DOHH2 (cell line): Measurements from ENCODE around the gene RTP3.

Source experiments
- H3F3A ChIP-seq: fragments of 200-600 bp; sonication (generic), shearing (Covaris generic); 2 replicates; pipeline ENCODE4 v1.6.0; 2016; ENCODE audit warnings: antibody characterized with exemption, mild to moderate bottlenecking; ENCODE audit not compliant: control insufficient read depth, insufficient read depth
- H3K27ac ChIP-seq: fragments of 200-600 bp; sonication (generic); 2 replicates; pipeline ENCODE4 v1.5.1; 2014; ENCODE audit warnings: low read depth, mild to moderate bottlenecking, low read length, moderate library complexity
- H3K27me3 ChIP-seq: fragments of 200-600 bp; sonication (generic); 2 replicates; pipeline ENCODE4 v1.6.1; 2014; ENCODE audit warnings: mild to moderate bottlenecking, low read length, mixed read lengths; ENCODE audit not compliant: control insufficient read depth
- H3K36me3 ChIP-seq: fragments of 200-600 bp; sonication (generic); 2 replicates; pipeline ENCODE4 v1.6.1; 2014; ENCODE audit warnings: mild to moderate bottlenecking, low read length, moderate library complexity, mixed read lengths; ENCODE audit not compliant: control insufficient read depth
- H3K4me1 ChIP-seq: fragments of 200-600 bp; sonication (generic); 2 replicates; pipeline ENCODE4 v1.6.1; 2014; ENCODE audit warnings: mild to moderate bottlenecking, low read length, mixed read lengths; ENCODE audit not compliant: control insufficient read depth
- H3K4me2 ChIP-seq: fragments of 200-600 bp; sonication (generic); 2 replicates; pipeline ENCODE4 v1.6.0; 2014; ENCODE audit warnings: mild to moderate bottlenecking, low read length, moderate library complexity
- H3K4me3 ChIP-seq: fragments of 200-600 bp; sonication (generic); 2 replicates; pipeline ENCODE4 v1.5.1; 2014; ENCODE audit warnings: mild to moderate bottlenecking, low read length, mixed read lengths
- H3K79me2 ChIP-seq: fragments of 200-600 bp; sonication (generic); 2 replicates; pipeline ENCODE4 v1.6.1; 2014; ENCODE audit warnings: mild to moderate bottlenecking, low read length, mixed read lengths; ENCODE audit not compliant: control insufficient read depth
- H3K9me2 ChIP-seq: fragments of 200-600 bp; sonication (generic); replicated peaks from 2 replicates; pipeline ENCODE4 v1.6.1; 2014; ENCODE audit warnings: mild to moderate bottlenecking, low read length, mixed read lengths; ENCODE audit not compliant: control insufficient read depth
- H3K9me3 ChIP-seq: fragments of 200-600 bp; sonication (generic); 2 replicates; pipeline ENCODE4 v1.6.1; 2014; ENCODE audit warnings: antibody characterized with exemption, low read length, mixed read lengths; ENCODE audit not compliant: control insufficient read depth, insufficient read depth
- H4K20me1 ChIP-seq: fragments of 200-600 bp; sonication (generic); 2 replicates; pipeline ENCODE4 v1.6.0; 2014; ENCODE audit warnings: low read depth, mild to moderate bottlenecking, antibody characterized with exemption, low read length, moderate library complexity; ENCODE audit not compliant: control insufficient read depth, insufficient read depth
- CTCF ChIP-seq: fragments of 200-600 bp; sonication (generic); IDR thresholded peaks from one replicate; pipeline ENCODE4 v1.5.1; 2014; ENCODE audit warnings: antibody characterized with exemption, mild to moderate bottlenecking, low read depth, low read length; ENCODE audit not compliant: poor library complexity, severe bottlenecking
- EZH2phosphoT487 ChIP-seq: fragments of 200-600 bp; sonication (generic); IDR thresholded peaks from 2 replicates; pipeline ENCODE4 v1.6.1; 2017; ENCODE audit warnings: borderline replicate concordance, mild to moderate bottlenecking, antibody characterized with exemption, low read length, moderate library complexity, mixed read lengths

RTP3 gene

DNA sequence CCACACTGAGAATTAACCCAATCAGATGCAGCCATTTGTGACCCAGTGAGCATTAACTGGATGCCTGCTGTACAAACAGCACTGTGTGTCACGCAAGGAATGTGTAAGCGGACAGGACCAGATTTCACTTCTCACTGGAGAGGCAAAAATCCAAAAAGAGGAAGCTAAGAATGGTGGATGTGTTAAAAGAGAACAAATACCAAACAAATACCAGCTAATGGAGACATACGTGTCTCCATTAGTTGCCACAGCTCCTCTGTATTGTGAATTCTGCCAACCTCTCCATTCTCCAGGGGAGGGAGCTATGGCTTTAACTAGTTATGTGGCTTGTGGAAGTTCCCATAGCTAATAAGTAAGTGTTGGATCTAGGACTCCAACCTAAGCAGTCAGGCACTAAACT lies 35.7 kb upstream of the RTP3 start:
- no peak for TF ChIP-seq EZH2phosphoT487
- TF ChIP-seq CTCF = no peak

DNA sequence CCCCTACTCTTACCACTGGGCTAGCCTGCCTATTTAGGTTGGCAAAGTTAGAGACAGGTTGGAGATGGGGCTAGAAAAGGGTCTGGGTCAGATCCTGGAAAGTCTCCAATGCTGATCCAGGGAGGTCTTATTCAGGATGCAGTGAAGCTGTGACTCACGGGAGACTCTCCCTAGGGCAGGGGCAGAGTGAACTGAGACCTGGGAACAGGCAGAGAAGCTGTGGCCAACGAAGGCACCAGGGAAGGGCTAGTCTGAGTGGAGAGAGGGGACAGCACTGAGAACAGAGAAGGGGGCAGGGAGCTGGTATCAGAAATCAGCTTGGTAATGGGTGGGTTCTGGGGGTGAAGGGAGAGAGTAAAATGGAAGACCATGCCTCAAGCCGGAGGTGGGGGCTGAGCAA lies 35.3 kb upstream of the RTP3 start:
- no peaks in the 10 kb centered on the region for H3K79me2 ChIP-seq
- H3K4me3 ChIP-seq = no peak overlapping the region
- H3K4me2 ChIP-seq = no peak overlapping the region
- no peaks in the 10 kb centered on the region for H3K9me3 ChIP-seq
- no peaks in the 10 kb centered on the region for H4K20me1 ChIP-seq
- no peaks in the 10 kb centered on the region for H3K9me2 ChIP-seq
- peaks cover 11% of the 10 kb centered on the region for H3K27me3 ChIP-seq
- no peaks in the 10 kb centered on the region for H3K4me1 ChIP-seq
- H3F3A ChIP-seq = no peaks in the 10 kb centered on the region
- H3K27ac ChIP-seq = no peak overlapping the region
- H3K36me3 ChIP-seq = no peaks in the 10 kb centered on the region
- TF ChIP-seq EZH2phosphoT487 = no peak
- no peak for TF ChIP-seq CTCF

More for the DNA sequence above, 35.7 kb upstream of the RTP3 start:
- H3K27ac ChIP-seq = no peak overlapping the region
- H3K4me3 ChIP-seq = no peak overlapping the region
- H3K4me1 ChIP-seq = no peaks in the 10 kb centered on the region
- H3K79me2 ChIP-seq = no peaks in the 10 kb centered on the region
- no peak overlapping the region for H3K4me2 ChIP-seq
- H3K9me3 ChIP-seq = no peaks in the 10 kb centered on the region
- H3K27me3 ChIP-seq = peaks cover 11% of the 10 kb centered on the region
- no peaks in the 10 kb centered on the region for H3K9me2 ChIP-seq
- H4K20me1 ChIP-seq = no peaks in the 10 kb centered on the region
- no peaks in the 10 kb centered on the region for H3K36me3 ChIP-seq
- no peaks in the 10 kb centered on the region for H3F3A ChIP-seq

- H3K4me1 ChIP-seq = no peaks in the 10 kb centered on the region
- H3K4me3 ChIP-seq = no peak overlapping the region
- no peak overlapping the region for H3K27ac ChIP-seq
- no peak for TF ChIP-seq EZH2phosphoT487
- TF ChIP-seq CTCF = no peak
- H3F3A ChIP-seq = no peaks in the 10 kb centered on the region
- no peaks in the 10 kb centered on the region for H4K20me1 ChIP-seq
- H3K36me3 ChIP-seq = no peaks in the 10 kb centered on the region
- no peaks in the 10 kb centered on the region for H3K9me2 ChIP-seq
- no peak overlapping the region for H3K4me2 ChIP-seq
- H3K27me3 ChIP-seq = peaks cover 11% of the 10 kb centered on the region
- no peaks in the 10 kb centered on the region for H3K79me2 ChIP-seq
- no peaks in the 10 kb centered on the region for H3K9me3 ChIP-seq
Measured at GRCh38 chr3:46463120-46463867, 34.5 kb upstream of the RTP3 start.
